GM12872 (cell line): ENCODE results near the gene CLDN4.

Experiments used
- CTCF ChIP-seq: IDR thresholded peaks from 3 replicates; pipeline ENCODE4 v1.5.1; 2011; ENCODE audit warnings: low read depth, mild to moderate bottlenecking, low read length, moderate library complexity; ENCODE audit not compliant: insufficient read depth

The CLDN4 gene

DNA sequence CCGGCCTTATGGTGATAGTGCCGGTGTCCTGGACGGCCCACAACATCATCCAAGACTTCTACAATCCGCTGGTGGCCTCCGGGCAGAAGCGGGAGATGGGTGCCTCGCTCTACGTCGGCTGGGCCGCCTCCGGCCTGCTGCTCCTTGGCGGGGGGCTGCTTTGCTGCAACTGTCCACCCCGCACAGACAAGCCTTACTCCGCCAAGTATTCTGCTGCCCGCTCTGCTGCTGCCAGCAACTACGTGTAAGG lies 713 bp downstream of the CLDN4 start:
- TF ChIP-seq CTCF, result no peak

DNA sequence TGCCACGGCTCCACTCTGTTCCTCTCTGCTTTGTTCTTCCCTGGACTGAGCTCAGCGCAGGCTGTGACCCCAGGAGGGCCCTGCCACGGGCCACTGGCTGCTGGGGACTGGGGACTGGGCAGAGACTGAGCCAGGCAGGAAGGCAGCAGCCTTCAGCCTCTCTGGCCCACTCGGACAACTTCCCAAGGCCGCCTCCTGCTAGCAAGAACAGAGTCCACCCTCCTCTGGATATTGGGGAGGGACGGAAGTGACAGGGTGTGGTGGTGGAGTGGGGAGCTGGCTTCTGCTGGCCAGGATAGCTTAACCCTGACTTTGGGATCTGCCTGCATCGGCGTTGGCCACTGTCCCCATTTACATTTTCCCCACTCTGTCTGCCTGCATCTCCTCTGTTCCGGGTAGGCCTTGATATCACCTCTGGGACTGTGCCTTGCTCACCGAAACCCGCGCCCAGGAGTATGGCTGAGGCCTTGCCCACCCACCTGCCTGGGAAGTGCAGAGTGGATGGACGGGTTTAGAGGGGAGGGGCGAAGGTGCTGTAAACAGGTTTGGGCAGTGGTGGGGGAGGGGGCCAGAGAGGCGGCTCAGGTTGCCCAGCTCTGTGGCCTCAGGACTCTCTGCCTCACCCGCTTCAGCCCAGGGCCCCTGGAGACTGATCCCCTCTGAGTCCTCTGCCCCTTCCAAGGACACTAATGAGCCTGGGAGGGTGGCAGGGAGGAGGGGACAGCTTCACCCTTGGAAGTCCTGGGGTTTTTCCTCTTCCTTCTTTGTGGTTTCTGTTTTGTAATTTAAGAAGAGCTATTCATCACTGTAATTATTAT lies 1.2 kb downstream of the CLDN4 start:
- TF ChIP-seq CTCF, result no peak

DNA sequence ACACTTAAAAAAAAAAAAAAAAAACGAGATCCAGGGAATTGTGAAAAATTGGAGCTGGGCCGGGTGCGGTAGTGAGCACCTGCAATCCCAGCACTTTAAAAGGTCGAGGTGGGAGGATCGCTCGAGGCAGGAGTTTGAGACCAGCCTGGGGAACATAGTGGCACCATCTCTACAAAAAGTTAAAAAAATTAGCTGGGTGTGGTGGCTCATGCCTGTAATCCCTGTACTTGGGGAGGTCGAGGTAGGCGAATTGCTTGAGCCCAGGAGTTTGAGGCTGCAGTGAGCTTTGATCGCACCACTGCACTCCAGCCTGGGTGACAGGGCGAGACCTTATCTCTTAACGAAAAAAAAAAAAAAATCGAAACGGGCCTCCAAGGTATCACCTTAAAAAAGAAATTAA lies 2.0 kb downstream of the CLDN4 start:
- no peak for TF ChIP-seq CTCF

DNA sequence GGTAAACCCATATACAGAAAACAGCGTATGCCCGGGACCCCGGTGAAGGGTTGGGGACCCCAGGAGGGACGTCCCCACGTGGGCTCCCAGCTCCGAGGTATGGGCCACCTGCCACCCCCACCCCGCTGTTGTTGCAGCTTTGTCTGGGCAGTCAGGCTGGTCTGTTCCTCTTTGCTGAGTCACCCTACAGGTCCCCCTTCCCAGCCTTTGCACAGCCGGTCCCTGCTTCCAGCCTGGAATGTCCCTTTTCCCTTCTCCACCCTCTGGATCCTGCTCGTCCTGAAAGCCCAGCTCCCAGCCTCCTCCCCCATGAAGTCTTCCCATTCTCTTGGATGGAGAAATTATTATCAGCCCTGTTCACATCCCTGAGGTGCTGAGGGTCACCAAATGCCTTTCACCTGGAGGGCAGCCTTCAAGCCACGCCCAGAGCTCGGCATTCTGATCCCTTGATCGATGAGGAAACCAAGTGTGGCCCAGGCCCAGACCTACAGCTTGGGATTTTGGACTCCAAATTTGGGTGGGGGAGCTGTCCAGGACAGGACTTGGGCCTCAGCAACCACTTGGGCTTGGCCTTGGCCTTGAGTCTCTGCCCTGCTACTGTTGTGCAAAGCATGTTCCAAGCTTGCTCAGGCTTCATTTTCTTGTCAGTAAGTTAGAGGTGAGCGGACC lies 2.6 kb downstream of the CLDN4 start:
- no peak for TF ChIP-seq CTCF

DNA sequence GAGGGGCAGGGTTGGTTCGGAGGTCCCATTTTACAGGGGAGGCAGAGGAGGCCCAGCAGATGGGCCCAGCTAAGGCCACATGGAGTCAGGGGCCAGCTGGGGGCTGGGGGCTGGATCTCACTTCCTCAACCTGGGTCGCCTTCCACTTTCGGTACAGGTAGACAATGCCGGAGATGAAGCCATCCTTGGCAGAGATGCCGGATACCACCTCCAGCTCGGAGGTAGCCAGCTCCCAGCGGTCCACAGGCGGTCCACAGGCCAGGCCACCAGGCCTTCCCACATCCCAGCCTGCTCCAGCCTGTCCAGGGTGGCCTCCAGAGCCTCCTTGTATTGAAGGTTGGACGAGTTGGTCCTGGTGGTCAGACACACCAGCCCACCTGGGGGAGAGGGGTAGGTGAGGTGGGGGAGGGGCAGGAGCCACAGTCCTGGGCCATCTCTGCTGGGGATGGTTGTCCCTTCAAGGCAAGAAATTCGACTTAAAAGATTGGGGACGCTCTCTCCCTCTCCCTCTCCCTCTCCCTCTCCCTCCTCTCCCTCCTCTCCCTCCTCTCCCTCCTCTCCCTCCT lies 3.9 kb downstream of the CLDN4 start:
- TF ChIP-seq CTCF, result no peak

DNA sequence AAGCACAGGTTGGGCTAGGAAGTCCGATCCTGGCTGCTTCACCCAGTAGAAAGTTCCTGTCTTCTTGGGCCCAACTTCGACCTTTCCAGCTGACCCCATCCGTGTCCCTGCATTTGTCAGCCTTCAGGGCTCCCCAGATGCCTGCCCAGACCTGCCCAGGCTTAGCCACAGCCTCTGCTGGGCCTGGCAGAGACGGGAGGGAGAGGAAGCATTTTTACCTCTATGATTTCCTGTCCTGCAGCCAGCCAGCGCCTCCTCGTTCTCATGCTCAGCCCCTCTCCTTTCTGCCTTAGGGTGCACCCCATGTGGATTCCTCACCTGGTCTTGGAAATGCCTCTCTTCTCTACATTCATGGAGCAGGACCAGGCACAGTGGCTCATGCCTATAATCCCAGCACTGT lies 7.8 kb downstream of the CLDN4 start:
- TF ChIP-seq CTCF, result no peak

GRCh38 chr7:73839290-73839689 lies 8.5 kb downstream of the CLDN4 start:
- no peak for TF ChIP-seq CTCF
